H1 (cell line): ENCODE measurements around the gene JMJD7. TPM values are rescaled to one million over a fixed set of nuclear protein-coding genes. Genes with fewer than 3 reads are reported as not detected.

Experiments used
- CTCF ChIA-PET: fragments of 300-600 bp; sonication (Branson Sonifier 250); formaldehyde crosslinking; loops from one replicate; lab custom pipeline; 2021; ENCODE audit not compliant: partially characterized antibody; lab: Charles Lee
- POLR2A ChIA-PET: fragments of 300-600 bp; sonication (Branson Sonifier 250); formaldehyde crosslinking; loops from one replicate; lab custom pipeline; 2021; ENCODE audit warnings: inconsistent platforms; ENCODE audit not compliant: partially characterized antibody; lab: Charles Lee
- DNase-seq, 2 experiments: peaks; one replicate each; pipeline versions ENCODE4 v3.0.0 to v3.0.0-alpha.2; 2010 to 2022; ENCODE audit warnings: low spot score in 2 of 2, low read depth in 1 of 2, mixed read lengths in 1 of 2
- FAIRE-seq: peaks from 2 replicates; lab custom pipeline; 2011; peaks lifted over from hg19 to GRCh38; lab: Jason Lieb, UNC
- H2AFZ ChIP-seq: 2 replicates; pipeline ENCODE4 v1.8.1; 2012; ENCODE audit warnings: low read length, inconsistent platforms
- H2AK5ac ChIP-seq: 2 replicates; pipeline ENCODE4 v1.6.1; 2013; ENCODE audit warnings: low read depth, low read length
- H2BK120ac ChIP-seq: replicated peaks from 2 replicates; pipeline ENCODE3; 2013; ENCODE audit warnings: low read depth, low read length, inconsistent platforms
- H2BK12ac ChIP-seq: 2 replicates; pipeline ENCODE4 v1.6.1; 2013; ENCODE audit warnings: low read depth, low read length
- H2BK15ac ChIP-seq: 2 replicates; pipeline ENCODE4 v1.6.1; 2013; ENCODE audit warnings: low read length
- H2BK20ac ChIP-seq: 2 replicates; pipeline ENCODE4 v1.6.1; 2013; ENCODE audit warnings: low read length
- H2BK5ac ChIP-seq: 2 replicates; pipeline ENCODE4 v1.6.1; 2013; ENCODE audit warnings: low read depth, low read length
- H3K14ac ChIP-seq: 2 replicates; pipeline ENCODE4 v1.6.1; 2013; ENCODE audit warnings: inconsistent platforms; ENCODE audit not compliant: insufficient read length
- H3K18ac ChIP-seq: 2 replicates; pipeline ENCODE4 v1.6.1; 2013; ENCODE audit warnings: low read length; ENCODE audit errors: extremely low read depth
- H3K23ac ChIP-seq: 2 replicates; pipeline ENCODE4 v1.6.1; 2013; ENCODE audit warnings: inconsistent platforms; ENCODE audit not compliant: insufficient read length
- H3K23me2 ChIP-seq: 2 replicates; pipeline ENCODE4 v1.6.1; 2013; ENCODE audit warnings: low read depth, low read length
- H3K27ac ChIP-seq: 2 replicates; pipeline ENCODE4 v1.6.1; 2011; ENCODE audit warnings: low read depth, low read length, inconsistent platforms
- H3K27me3 ChIP-seq, 4 experiments: replicated peaks in 1 of 4; 1 replicate in 1 of 4; 2 replicates in 3 of 4; pipeline versions ENCODE4 v1.6.1 to v1.8.1; 2011 to 2013; ENCODE audit warnings: low read length in 3 of 4, mild to moderate bottlenecking in 3 of 4, inconsistent platforms in 2 of 4, mixed read lengths in 2 of 4, moderate library complexity in 1 of 4; ENCODE audit not compliant: control insufficient read depth in 3 of 4, insufficient read depth in 3 of 4; ENCODE audit errors: extremely low read depth in 1 of 4
- H3K36me3 ChIP-seq, 4 experiments: 2 replicates each; pipeline versions ENCODE4 v1.6.1 to v1.8.1; 2011 to 2013; ENCODE audit warnings: mild to moderate bottlenecking in 4 of 4, low read length in 3 of 4, moderate library complexity in 2 of 4, control low read depth in 1 of 4, inconsistent platforms in 1 of 4; ENCODE audit not compliant: insufficient read depth in 4 of 4, control insufficient read depth in 2 of 4
- H3K4ac ChIP-seq: replicated peaks from 2 replicates; pipeline ENCODE3; 2013; ENCODE audit warnings: low read length, low read depth, mixed read lengths, inconsistent platforms; ENCODE audit not compliant: insufficient read length
- H3K4me1 ChIP-seq, 4 experiments: replicated peaks in 1 of 4; 1 replicate in 1 of 4; 2 replicates in 3 of 4; pipeline versions ENCODE4 v1.6.1 to v1.8.1; 2011 to 2013; ENCODE audit warnings: low read length in 3 of 4, inconsistent platforms in 2 of 4, mixed read lengths in 1 of 4; ENCODE audit not compliant: insufficient read depth in 4 of 4, control insufficient read depth in 3 of 4
- H3K4me2 ChIP-seq, 2 experiments: 2 replicates each; pipeline versions ENCODE4 v1.6.1 to v1.8.1; 2011 to 2013; ENCODE audit warnings: low read depth in 2 of 2, low read length in 2 of 2, control low read depth in 1 of 2, inconsistent platforms in 1 of 2, mild to moderate bottlenecking in 1 of 2; ENCODE audit not compliant: insufficient read depth in 1 of 2
- H3K4me3 ChIP-seq, 4 experiments: fragments of 200-600, 300-600 bp in 1 of 4; sonication (generic), shearing (Covaris generic), sonication (Bioruptor Twin) in 1 of 4; 2 replicates each; pipeline versions ENCODE4 v1.5.1 to v1.8.1; 2011 to 2016; ENCODE audit warnings: low read length in 4 of 4, low read depth in 3 of 4, control low read depth in 2 of 4, inconsistent platforms in 2 of 4, mild to moderate bottlenecking in 2 of 4, mixed read lengths in 1 of 4, moderate library complexity in 1 of 4; ENCODE audit not compliant: insufficient read depth in 2 of 4; ENCODE audit errors: extremely low read depth in 1 of 4
- H3K56ac ChIP-seq: replicated peaks from 2 replicates; pipeline ENCODE3; 2013; ENCODE audit warnings: low read depth, mild to moderate bottlenecking, mixed read lengths, low read length, inconsistent platforms; ENCODE audit not compliant: insufficient read length
- H3K79me1 ChIP-seq: 2 replicates; pipeline ENCODE4 v1.6.1; 2013; ENCODE audit warnings: low read depth, low read length, control low read depth
- H3K79me2 ChIP-seq, 2 experiments: 2 replicates each; pipeline versions ENCODE4 v1.6.1 to v1.8.1; 2012 to 2013; ENCODE audit warnings: low read length in 2 of 2, mild to moderate bottlenecking in 2 of 2, inconsistent platforms in 1 of 2; ENCODE audit not compliant: insufficient read depth in 2 of 2, control insufficient read depth in 1 of 2
- H3K9ac ChIP-seq, 4 experiments: replicated peaks in 1 of 4; 1 replicate in 1 of 4; 2 replicates in 3 of 4; pipeline versions ENCODE4 v1.6.1 to v1.8.1; 2011 to 2013; ENCODE audit warnings: low read depth in 3 of 4, low read length in 3 of 4, control low read depth in 2 of 4, mild to moderate bottlenecking in 2 of 4, moderate library complexity in 2 of 4, inconsistent platforms in 1 of 4; ENCODE audit errors: extremely low read depth in 1 of 4
- H3K9me3 ChIP-seq, 2 experiments: 2 replicates each; pipeline versions ENCODE4 v1.6.1 to v1.8.1; 2012 to 2013; ENCODE audit warnings: mild to moderate bottlenecking in 2 of 2, moderate library complexity in 2 of 2, control low read depth in 1 of 2, inconsistent platforms in 1 of 2, low read depth in 1 of 2, low read length in 1 of 2, mixed read lengths in 1 of 2; ENCODE audit not compliant: insufficient read depth in 2 of 2
- H4K20me1 ChIP-seq, 2 experiments: replicated peaks in 1 of 2; 2 replicates each; pipeline versions ENCODE3 to v1.8.1; 2011 to 2013; ENCODE audit warnings: inconsistent platforms in 2 of 2, low read length in 2 of 2, mild to moderate bottlenecking in 1 of 2; ENCODE audit not compliant: insufficient read depth in 2 of 2, control insufficient read depth in 1 of 2
- H4K5ac ChIP-seq: 2 replicates; pipeline ENCODE4 v1.6.1; 2013; ENCODE audit warnings: low read length, low read depth, mixed read lengths, inconsistent platforms; ENCODE audit not compliant: insufficient read length
- H4K8ac ChIP-seq: 2 replicates; pipeline ENCODE4 v1.8.0; 2013; ENCODE audit warnings: mild to moderate bottlenecking, moderate library complexity, low read length, inconsistent platforms; ENCODE audit not compliant: insufficient read depth; ENCODE audit errors: extremely low read depth
- H4K91ac ChIP-seq: replicated peaks from 2 replicates; pipeline ENCODE3; 2013; ENCODE audit warnings: low read length, mixed read lengths, inconsistent platforms; ENCODE audit not compliant: insufficient read length
- CREB1 ChIP-seq: IDR thresholded peaks from 2 replicates; pipeline ENCODE4 v1.6.1; 2012; ENCODE audit warnings: inconsistent platforms
- NRF1 ChIP-seq: IDR thresholded peaks from 2 replicates; pipeline ENCODE4 v1.6.1; 2011; ENCODE audit warnings: mild to moderate bottlenecking, low read depth, low read length, improper control_type of control experiment
- SIRT6 ChIP-seq: IDR thresholded peaks from one replicate; pipeline ENCODE4 v1.7.1; 2012; ENCODE audit warnings: low read length, inconsistent platforms
- TEAD4 ChIP-seq: IDR thresholded peaks from 2 replicates; pipeline ENCODE4 v1.6.1; 2012; ENCODE audit warnings: low read depth, low read length, inconsistent platforms, mixed read lengths
- WGBS, 2 experiments: shearing (Covaris generic) in 1 of 2; methylation state at CpG; one replicate each; pipeline versions ENCODE4 v1.1.6 to v1.1.7; 2013 to 2015; ENCODE audit warnings: low lambda C conversion rate in 2 of 2, mixed read lengths in 2 of 2, inconsistent platforms in 1 of 2, low coverage in 1 of 2, missing lambda C conversion rate in 1 of 2; ENCODE audit not compliant: insufficient replicate concordance in 2 of 2, insufficient coverage in 1 of 2, insufficient read length in 1 of 2; ENCODE audit errors: extremely low coverage in 1 of 2, missing lambda C conversion rate in 1 of 2; 5-methylcytosine and 5-hydroxymethylcytosine counted together
- polyA plus RNA-seq, 7 experiments: library from polyadenylated mRNA; depleted of rRNA in 3 of 7; stranded (reverse) in 5 of 7; unstranded in 2 of 7; fragments of >200 nt in 5 of 7; fragments of 200-250 nt in 2 of 7; gene quantifications; 1 replicate in 5 of 7; 2 replicates in 1 of 7; 4 replicates in 1 of 7; pipeline versions ENCODE4 v1.2.1 to v1.2.3, GENCODE V29; 2011 to 2013; ENCODE audit warnings: missing spikeins in 2 of 7, mixed read lengths in 2 of 7
- total RNA-seq: library from RNA; stranded (reverse); fragmentation: NEBNext Ultra II Directional; extraction: Animal tissue kit (Norgen Biotek cat#: 25700); gene quantifications from 2 replicates; pipeline ENCODE4 v1.2.1, GENCODE V29; 2021
- TF ChIP-seq, protein P1 (sequence below): IDR thresholded peaks from 2 replicates; pipeline ENCODE4 v1.6.1; 2012; ENCODE audit warnings: inconsistent platforms

JMJD7 gene
- total and polyA plus RNA-seq, 2 of the 8 experiments (the other 6 are each of a cell fraction or from before 2014, with no cell fraction given) = 15.0 to 20.0 TPM

DNA sequence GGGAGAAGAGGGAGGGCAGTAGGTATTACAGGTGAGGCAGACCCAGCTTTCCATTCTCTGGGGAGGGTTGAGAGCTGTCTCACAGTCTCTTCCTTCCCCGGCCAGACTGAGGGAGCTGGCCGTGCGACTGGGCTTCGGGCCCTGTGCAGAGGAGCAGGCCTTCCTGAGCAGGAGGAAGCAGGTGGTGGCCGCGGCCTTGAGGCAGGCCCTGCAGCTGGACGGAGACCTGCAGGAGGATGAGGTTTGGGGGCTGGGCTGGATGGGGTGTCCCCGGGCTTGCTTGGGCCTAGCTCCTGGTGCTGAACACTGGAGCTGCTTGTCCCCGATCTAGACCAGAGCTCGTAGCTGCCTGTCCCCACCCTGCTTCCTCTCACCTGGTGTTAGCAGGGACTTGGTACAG lies 15.7 kb downstream of the JMJD7 start:
- CTCF ChIA-PET = interaction anchor here (0.9 to 6.7 kb wide), 7 partner anchors 12 to 70 kb away, joined by 4 to 30 read pairs (median 5); no protein-coding TSS in a partner anchor
- 82% methylated on average over 10 of the region's 10 CpGs; no CpG with 5 or more reads in 1 of the 2 experiments for WGBS, 2 experiments
- peaks cover 0 to 7% (median 2%) of the 10 kb centered on the region in 4 experiments; a peak in 3 of 8 replicates for H3K36me3 ChIP-seq
- H3K9ac ChIP-seq = no peak overlapping the region
- H3K23me2 ChIP-seq = no peaks in the 10 kb centered on the region
- no peak overlapping the region for H3K18ac ChIP-seq
- TF ChIP-seq, protein P1, sequence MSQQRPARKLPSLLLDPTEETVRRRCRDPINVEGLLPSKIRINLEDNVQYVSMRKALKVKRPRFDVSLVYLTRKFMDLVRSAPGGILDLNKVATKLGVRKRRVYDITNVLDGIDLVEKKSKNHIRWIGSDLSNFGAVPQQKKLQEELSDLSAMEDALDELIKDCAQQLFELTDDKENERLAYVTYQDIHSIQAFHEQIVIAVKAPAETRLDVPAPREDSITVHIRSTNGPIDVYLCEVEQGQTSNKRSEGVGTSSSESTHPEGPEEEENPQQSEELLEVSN = no peak
- TF ChIP-seq TEAD4 (no peak), NRF1 (no peak), CREB1 (no peak), SIRT6 (no peak)
- no peak overlapping the region for H3K4ac ChIP-seq
- H4K20me1 ChIP-seq = peaks cover 0 to 2% of the 10 kb centered on the region in 2 experiments
- no peak overlapping the region for H3K27ac ChIP-seq
- no peak overlapping the region for H2BK120ac ChIP-seq
- H3K9me3 ChIP-seq = no peaks in the 10 kb centered on the region
- no peak for DNase-seq
- H4K91ac ChIP-seq = no peak overlapping the region
- H3K79me2 ChIP-seq = no peaks in the 10 kb centered on the region
- no peak for FAIRE-seq
- H3K4me1 ChIP-seq = no peaks in the 10 kb centered on the region
- H2BK5ac ChIP-seq = no peak overlapping the region
- no peak overlapping the region for H3K56ac ChIP-seq
- H2BK20ac ChIP-seq = no peak overlapping the region
- H3K23ac ChIP-seq = no peak overlapping the region
- POLR2A ChIA-PET = interaction anchor here (1.3 to 6.8 kb wide), 3 partner anchors 8 to 259 kb away, joined by 4 to 45 read pairs (median 5); no protein-coding TSS in a partner anchor
- no peak overlapping the region for H2AFZ ChIP-seq
- H2BK15ac ChIP-seq = no peak overlapping the region
- no peaks in the 10 kb centered on the region for H3K79me1 ChIP-seq
- no peak overlapping the region; the same call in 1 of the 2 replicates for H4K8ac ChIP-seq
- no peak overlapping the region for H3K4me3 ChIP-seq
- no peak overlapping the region for H3K4me2 ChIP-seq
- H3K14ac ChIP-seq = no peak overlapping the region
- no peak overlapping the region for H2AK5ac ChIP-seq
- H3K27me3 ChIP-seq = no peaks in the 10 kb centered on the region
- H2BK12ac ChIP-seq = no peak overlapping the region
- H4K5ac ChIP-seq = no peak overlapping the region
